A673 (cell line): ENCODE data around the gene RPL39L. TPM values are rescaled to one million over a fixed set of nuclear protein-coding genes. Genes with fewer than 3 reads are reported as not detected.

Experiments used
- BruUV-seq: library from RNA; stranded (reverse); fragments of 400-500 nt; replicated peaks from 2 replicates; lab custom pipeline; 2021; lab: Mats Ljungman, UMichigan
- CTCF ChIA-PET: fragments of 300-600 bp; sonication (Branson Sonifier 250); formaldehyde crosslinking; loops from one replicate; lab custom pipeline; 2022; ENCODE audit warnings: antibody characterized with exemption; lab: Charles Lee
- POLR2A ChIA-PET: fragments of 300-600 bp; sonication (Branson Sonifier 250); formaldehyde crosslinking; loops from one replicate; lab custom pipeline; 2022; ENCODE audit warnings: antibody characterized with exemption; ENCODE audit not compliant: low non-redundant PET; lab: Charles Lee
- DNase-seq: peaks from one replicate; pipeline ENCODE4 v3.0.0-alpha.2; 2015; ENCODE audit warnings: low spot score
- H3K27ac ChIP-seq: fragments of 200-600 bp; sonication (generic); 2 replicates; pipeline ENCODE4 v1.5.1; 2016; ENCODE audit warnings: mixed run types, low read depth, mild to moderate bottlenecking, mixed read lengths, antibody characterized with exemption, low read length; ENCODE audit not compliant: poor library complexity, severe bottlenecking
- H3K27me3 ChIP-seq: fragments of 200-600 bp; sonication (generic); replicated peaks from 2 replicates; pipeline ENCODE4 v1.6.1; 2017; ENCODE audit warnings: mixed run types, low read depth, mild to moderate bottlenecking, mixed read lengths, antibody characterized with exemption, low read length; ENCODE audit not compliant: insufficient read depth, poor library complexity
- H3K36me3 ChIP-seq: fragments of 200-600 bp; sonication (generic); 2 replicates; pipeline ENCODE4 v1.6.1; 2016; ENCODE audit warnings: mixed run types, mild to moderate bottlenecking, mixed read lengths, antibody characterized with exemption, low read length; ENCODE audit not compliant: insufficient read depth, poor library complexity, severe bottlenecking
- H3K4me1 ChIP-seq: fragments of 200-600 bp; sonication (generic); 2 replicates; pipeline ENCODE4 v1.6.1; 2017; ENCODE audit warnings: mixed run types, mild to moderate bottlenecking, mixed read lengths, antibody characterized with exemption, low read length; ENCODE audit not compliant: insufficient read depth, poor library complexity, severe bottlenecking
- H3K4me3 ChIP-seq: fragments of 200-600 bp; sonication (generic); 2 replicates; pipeline ENCODE4 v1.5.1; 2016; ENCODE audit warnings: low read depth, mixed run types, mild to moderate bottlenecking, mixed read lengths, low read length; ENCODE audit not compliant: poor library complexity, severe bottlenecking
- H3K9me3 ChIP-seq: fragments of 200-600 bp; sonication (generic); 2 replicates; pipeline ENCODE4 v1.6.1; 2016; ENCODE audit warnings: mixed run types, low read depth, mild to moderate bottlenecking, mixed read lengths, antibody characterized with exemption, low read length; ENCODE audit not compliant: poor library complexity, severe bottlenecking
- CTCF ChIP-seq: fragments of 300-800, 200-600 bp; sonication (generic); conservative IDR thresholded peaks from 2 replicates; pipeline ENCODE4 v1.5.1; 2017; ENCODE audit warnings: low read depth, mild to moderate bottlenecking, antibody characterized with exemption, low read length, moderate library complexity, mixed read lengths
- EZH2 ChIP-seq: fragments of 200-600 bp; sonication (generic); IDR thresholded peaks from 2 replicates; pipeline ENCODE4 v1.6.1; 2017; ENCODE audit warnings: borderline replicate concordance, low read depth, mild to moderate bottlenecking, mixed read lengths, antibody characterized with exemption, low read length; ENCODE audit not compliant: poor library complexity, severe bottlenecking
- intact Hi-C: fragments of 100-400 bp; cut with micrococcal nuclease; formaldehyde crosslinking; loops from one replicate; pipeline ENCODE4 v1.10.0; 2022; ENCODE audit not compliant: unreplicated experiment
- total RNA-seq: library from RNA; stranded (reverse); gene quantifications from 2 replicates; pipeline ENCODE4 v1.2.3, GENCODE V29; 2021

RPL39L gene
- total RNA-seq, 1 experiment from 2014 or later, result 35.3 TPM

GRCh38 chr3:187077085-187077484 is 62.2 kb downstream of the RPL39L start:
- Histone ChIP-seq H3K27me3 (no peaks in the 10 kb centered on the region), H3K4me3 (no peak overlapping the region), H3K4me1 (peaks cover 12% of the 10 kb centered on the region), H3K27ac (no peak overlapping the region), H3K36me3 (peaks cover 30% of the 10 kb centered on the region), H3K9me3 (no peaks in the 10 kb centered on the region)
- no TSS peak for BruUV-seq
- no peak for DNase-seq
- ChIA-PET POLR2A (no interaction called here), CTCF (no interaction called here)
- no peak for TF ChIP-seq CTCF
- TF ChIP-seq EZH2, result no peak
- intact Hi-C loops, result no loop called here

GRCh38 chr3:187076297-187076696 is 63.0 kb downstream of the RPL39L start:
- no peaks in the 10 kb centered on the region for H3K9me3 ChIP-seq
- intact Hi-C loops, result no loop called here
- H3K4me3 ChIP-seq, result no peak overlapping the region
- H3K27me3 ChIP-seq, result no peaks in the 10 kb centered on the region
- no peak for DNase-seq
- TF ChIP-seq EZH2, result no peak
- TF ChIP-seq CTCF, result no peak
- peaks cover 14% of the 10 kb centered on the region for H3K4me1 ChIP-seq
- no TSS peak for BruUV-seq
- peaks cover 30% of the 10 kb centered on the region for H3K36me3 ChIP-seq
- POLR2A ChIA-PET, result no interaction called here
- H3K27ac ChIP-seq, result no peak overlapping the region
- CTCF ChIA-PET, result no interaction called here

- intact Hi-C loops, result no loop called here
- no peak overlapping the region for H3K4me3 ChIP-seq
- DNase-seq, result no peak
- peaks cover 14% of the 10 kb centered on the region for H3K4me1 ChIP-seq
- peaks cover 33% of the 10 kb centered on the region for H3K36me3 ChIP-seq
- POLR2A ChIA-PET, result no interaction called here
- TF ChIP-seq EZH2 (no peak), CTCF (no peak)
- no TSS peak for BruUV-seq
- H3K27me3 ChIP-seq, result no peaks in the 10 kb centered on the region
- no peak overlapping the region for H3K27ac ChIP-seq
- CTCF ChIA-PET, result no interaction called here
- H3K9me3 ChIP-seq, result no peaks in the 10 kb centered on the region
Measured at GRCh38 chr3:187074846-187075245, 64.5 kb downstream of the RPL39L start.
